ENCODE data around the gene ERCC4. TPM values are rescaled to one million over a fixed set of nuclear protein-coding genes. Genes with fewer than 3 reads are reported as not detected.
A peak's percentile ranks its signal among the peaks of the same experiment; 100 is the strongest.

Gene ERCC4
- total and polyA plus RNA-seq, 8 donors, result 1.2 to 6.7 (median 4.9) TPM

GRCh38 chr16:13939821-13940220 lies 19.9 kb downstream of the ERCC4 start:
- WGBS, 2 donors, result 80 to 84% methylated on average over 5 of the region's 5 CpGs
- Histone ChIP-seq H3K27ac (peak overlapping the region; percentile 46 to 81 (median 70)), H3K4me1 (peaks cover 22 to 43% (median 32%) of the 10 kb centered on the region in 3 donors), H3K36me3 (peaks cover 0 to 6% (median 0%) of the 10 kb centered on the region in 3 donors), H3K27me3 (no peaks in the 10 kb centered on the region), H3K9me3 (no peaks in the 10 kb centered on the region), H3K4me3 (no peak overlapping the region)
- DNase-seq (no peak), FAIRE-seq (no peak), ATAC-seq (peak in 1 of 4 donors; percentile 8)
- no peak for TF ChIP-seq CTCF (IDR thresholded peaks at IDR 0.05)
- intact Hi-C loops (cut with DNase I), result no loop called here

GRCh38 chr16:13940397-13940933 lies 20.5 kb downstream of the ERCC4 start:
- H3K27me3 ChIP-seq, result no peaks in the 10 kb centered on the region
- no peak for TF ChIP-seq CTCF (IDR thresholded peaks at IDR 0.05)
- DNase-seq (peak in 4 of 6 donors; percentile 60 to 83 (median 69)), ATAC-seq (peak; percentile 80 to 87 (median 84)), FAIRE-seq (no peak)
- no peak overlapping the region for H3K4me3 ChIP-seq
- intact Hi-C loops (cut with DNase I), result no loop called here
- H3K4me1 ChIP-seq, result peaks cover 22 to 43% (median 32%) of the 10 kb centered on the region in 3 donors
- no peaks in the 10 kb centered on the region for H3K9me3 ChIP-seq
- H3K36me3 ChIP-seq, result peaks cover 0 to 3% (median 0%) of the 10 kb centered on the region in 3 donors
- WGBS, 2 donors, result 26 to 36% methylated on average over 3 of the region's 3 CpGs
- H3K27ac ChIP-seq, result peak overlapping the region; percentile 46 to 81 (median 70)

- H3K4me3 ChIP-seq, result no peak overlapping the region
- FAIRE-seq (no peak), ATAC-seq (no peak), DNase-seq (no peak)
- peaks cover 10 to 17% (median 17%) of the 10 kb centered on the region in 3 donors for H3K4me1 ChIP-seq
- intact Hi-C loops (cut with DNase I), result no loop called here
- no peaks in the 10 kb centered on the region for H3K27me3 ChIP-seq
- peaks cover 0 to 11% (median 0%) of the 10 kb centered on the region in 3 donors for H3K36me3 ChIP-seq
- no peaks in the 10 kb centered on the region for H3K9me3 ChIP-seq
- TF ChIP-seq CTCF (IDR thresholded peaks at IDR 0.05), result no peak
- 77 to 79% methylated on average over 4 of the region's 4 CpGs for WGBS, 2 donors
- H3K27ac ChIP-seq, result no peak overlapping the region
Observed at GRCh38 chr16:13944816-13945215, 24.9 kb downstream of the ERCC4 start.

GRCh38 chr16:13945744-13946485 lies 26.0 kb downstream of the ERCC4 start:
- peaks cover 0 to 11% (median 0%) of the 10 kb centered on the region in 3 donors for H3K36me3 ChIP-seq
- intact Hi-C loops (cut with DNase I), result no loop called here
- H3K4me3 ChIP-seq, result no peak overlapping the region
- 88 to 92% methylated on average over 9 of the region's 9 CpGs for WGBS, 2 donors
- peaks cover 2 to 9% (median 6%) of the 10 kb centered on the region in 3 donors for H3K4me1 ChIP-seq
- FAIRE-seq, result no peak
- no peak for ATAC-seq
- TF ChIP-seq CTCF (IDR thresholded peaks at IDR 0.05), result no peak
- no peaks in the 10 kb centered on the region for H3K9me3 ChIP-seq
- no peak for DNase-seq
- H3K27ac ChIP-seq, result no peak overlapping the region
- no peaks in the 10 kb centered on the region for H3K27me3 ChIP-seq

GRCh38 chr16:13948086-13948485 lies 28.1 kb downstream of the ERCC4 start:
- Histone ChIP-seq H3K4me1 (no peaks in the 10 kb centered on the region), H3K4me3 (no peak overlapping the region), H3K36me3 (peaks cover 0 to 11% (median 0%) of the 10 kb centered on the region in 3 donors), H3K27me3 (no peaks in the 10 kb centered on the region), H3K27ac (no peak overlapping the region), H3K9me3 (no peaks in the 10 kb centered on the region)
- DNase-seq (no peak), ATAC-seq (no peak), FAIRE-seq (no peak)
- no peak for TF ChIP-seq CTCF (IDR thresholded peaks at IDR 0.05)
- 89 to 92% methylated on average over 9 of the region's 9 CpGs for WGBS, 2 donors
- intact Hi-C loops (cut with DNase I), result no loop called here
